OCI-M1 (cell line): ENCODE results near the gene SYT14.
"Not testable (repeated sequence)": the region's sequence is repeated elsewhere in the genome, so short reads cannot be mapped to it uniquely, and the experiment has no call there.

Experiments
- DNase-seq: peaks from one replicate; lab custom pipeline; 2025; lab: John Stamatoyannopoulos, UW

The SYT14 gene

DNA sequence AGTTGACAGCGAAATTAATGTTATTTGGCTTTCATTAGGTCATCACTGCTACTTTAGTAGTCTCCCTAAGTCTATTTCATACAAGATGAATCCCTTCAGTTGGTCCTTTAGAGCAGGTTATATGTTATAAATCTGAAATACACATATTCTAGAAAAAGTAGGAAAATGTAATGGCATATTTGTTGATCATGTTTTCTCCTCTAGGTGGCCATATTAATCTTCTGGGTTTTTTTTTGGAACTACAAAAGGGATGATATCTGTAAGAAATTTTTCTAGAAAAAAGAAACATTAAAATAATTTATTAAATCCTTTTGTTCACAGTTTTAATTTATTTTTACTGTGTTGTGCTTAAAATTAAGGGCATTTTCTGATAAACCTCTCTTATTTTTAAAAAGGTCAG is 87.9 kb downstream of the SYT14 start:
- DNase-seq = no peak

DNA sequence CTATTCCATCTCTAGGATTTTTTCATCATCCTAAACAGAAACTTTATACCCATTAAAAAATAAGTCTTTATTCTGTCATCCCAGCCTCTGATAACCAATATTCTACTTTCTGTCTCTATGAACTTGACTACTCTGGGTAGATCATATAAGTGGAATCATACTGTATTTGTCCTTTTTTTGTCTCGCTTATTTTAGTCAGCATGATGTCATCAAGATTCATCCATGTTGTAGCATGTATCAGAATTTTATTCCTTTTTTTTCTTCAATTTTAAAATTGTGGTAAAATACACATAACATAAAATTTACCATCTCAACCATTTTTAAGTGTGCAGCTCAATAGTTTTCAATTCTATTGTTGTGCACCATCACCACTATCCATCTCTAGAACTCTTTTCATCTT is 90.0 kb downstream of the SYT14 start:
- no peak for DNase-seq

DNA sequence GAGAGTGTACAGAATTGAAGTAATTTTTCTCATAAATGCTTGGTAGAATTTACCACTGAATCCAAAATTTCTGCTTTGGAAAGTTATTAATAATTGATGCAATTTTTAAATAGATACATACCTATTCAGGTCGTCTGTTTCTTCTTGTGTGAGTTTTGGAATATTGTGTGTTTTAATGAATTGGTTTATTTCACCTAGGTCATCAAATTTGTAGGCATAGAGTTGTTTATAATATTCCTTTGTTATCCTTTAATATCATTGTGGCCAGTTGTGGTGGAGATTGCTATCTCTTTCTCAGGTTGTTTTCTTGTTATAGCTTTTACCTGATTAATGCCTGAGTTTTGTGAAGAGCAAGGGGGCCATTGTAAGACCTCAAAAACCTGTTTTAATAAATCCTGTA is 93.5 kb downstream of the SYT14 start:
- no peak for DNase-seq

DNA sequence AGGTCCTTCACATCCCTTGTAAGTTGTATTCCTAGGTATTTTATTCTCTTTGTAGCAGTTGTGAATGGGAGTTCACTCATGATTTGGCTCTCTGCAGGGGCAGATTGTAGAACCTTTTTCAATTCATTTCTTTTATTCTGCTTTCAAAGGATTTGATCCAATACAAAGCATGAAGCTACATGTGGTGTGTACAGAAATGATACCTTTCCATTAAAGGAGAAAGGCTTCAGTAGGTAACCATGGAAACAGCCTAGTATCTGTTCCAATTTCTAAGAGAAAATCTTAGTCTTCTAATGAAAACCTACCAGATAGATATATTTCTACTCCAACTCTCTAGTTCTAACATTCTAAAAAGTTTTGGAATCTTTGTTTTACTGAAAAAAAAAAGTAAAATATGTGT is 105.0 kb downstream of the SYT14 start:
- no peak for DNase-seq

DNA sequence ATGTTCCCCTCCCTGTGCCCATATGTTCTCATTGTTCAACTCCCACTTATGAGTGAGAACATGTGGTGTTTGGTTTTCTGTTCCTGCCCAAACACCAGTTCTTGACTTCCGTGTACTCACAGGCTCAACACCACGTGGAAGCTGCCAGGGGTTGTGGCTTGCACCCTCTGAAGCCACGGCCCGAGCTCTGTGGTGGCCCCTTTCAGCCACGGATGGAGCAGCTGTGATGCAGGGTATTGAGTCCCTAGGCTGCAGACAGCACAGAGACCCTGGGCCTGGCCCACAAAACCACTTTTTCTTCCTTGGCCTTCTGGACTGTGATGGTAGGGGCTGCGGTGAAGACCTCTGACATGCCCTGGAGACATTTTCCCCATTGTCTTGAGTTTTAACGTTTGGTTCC is 111.6 kb downstream of the SYT14 start:
- no peak for DNase-seq

DNA sequence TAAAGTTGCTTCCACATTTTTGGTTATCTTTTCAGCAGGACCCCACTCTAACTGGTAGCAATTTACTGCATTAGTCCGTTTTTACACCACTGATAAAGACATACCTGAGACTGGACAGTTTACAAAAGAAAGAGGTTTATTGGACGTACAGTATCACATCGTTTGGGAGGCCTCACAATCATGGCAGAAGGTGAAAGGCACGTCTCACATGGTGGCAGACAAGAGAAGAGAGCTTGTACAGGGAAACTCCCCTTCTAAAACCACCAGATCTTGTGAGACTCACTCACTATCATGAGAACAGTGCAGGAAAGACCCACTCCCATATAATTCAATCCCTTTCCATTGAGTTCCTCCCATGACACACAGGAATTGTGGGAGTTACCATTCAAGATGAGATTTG is 112.5 kb downstream of the SYT14 start:
- DNase-seq = not testable (repeated sequence)

DNA sequence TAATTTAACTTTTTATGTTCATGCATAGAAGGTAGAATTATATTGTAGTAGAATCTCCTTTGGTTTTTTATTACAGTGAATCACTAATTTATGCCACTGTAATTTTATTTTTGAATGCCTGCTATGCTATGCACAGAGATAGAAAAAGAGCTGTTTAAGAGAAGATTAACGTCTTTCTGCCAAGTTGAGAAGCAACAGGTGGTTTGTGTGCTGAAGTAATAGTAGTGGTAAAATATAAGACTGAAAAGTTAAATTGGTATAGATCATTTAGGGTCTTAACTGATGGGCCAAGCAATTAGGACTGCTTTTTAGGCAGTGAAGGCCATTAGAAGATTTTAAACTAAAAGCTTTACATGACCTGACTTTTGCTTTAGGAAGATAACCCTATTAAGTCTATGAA is 115.1 kb downstream of the SYT14 start:
- no peak for DNase-seq

DNA sequence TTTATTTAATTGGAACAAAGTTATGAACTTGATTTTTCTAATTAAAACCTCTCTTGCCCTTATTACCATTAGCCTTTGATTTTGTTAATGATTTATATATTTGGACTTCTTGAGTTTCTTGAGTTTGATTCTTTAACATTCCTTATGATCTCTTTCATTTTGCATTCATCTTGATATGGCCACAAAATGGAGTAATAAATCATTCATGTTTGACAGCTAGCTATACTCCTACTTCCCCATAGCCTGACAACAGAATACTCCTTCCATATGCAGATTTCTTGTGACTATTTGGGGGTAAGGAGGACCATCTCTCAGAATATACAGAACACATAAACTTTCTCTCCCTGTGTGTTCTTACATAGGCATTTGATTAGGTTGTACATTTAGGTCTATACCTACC is 119.6 kb downstream of the SYT14 start:
- DNase-seq = no peak

DNA sequence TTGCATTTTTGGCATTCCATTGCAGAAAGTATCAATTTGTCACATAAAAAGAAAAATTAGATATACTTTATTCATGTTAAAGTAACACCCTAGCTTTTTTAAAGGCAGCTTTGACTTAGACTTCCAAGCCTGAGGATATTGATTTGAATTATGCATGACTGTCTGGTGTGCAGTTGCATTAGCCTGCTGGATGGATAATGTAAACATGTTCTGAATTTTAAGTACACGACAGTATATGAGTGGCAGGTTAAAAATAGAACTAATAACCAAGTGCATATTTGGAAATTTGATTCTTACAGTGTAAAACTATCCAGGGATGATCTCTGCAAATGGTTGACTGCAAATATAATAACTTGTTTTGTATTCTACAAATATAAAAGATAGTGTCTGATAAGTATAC is 124.0 kb downstream of the SYT14 start:
- no peak for DNase-seq

DNA sequence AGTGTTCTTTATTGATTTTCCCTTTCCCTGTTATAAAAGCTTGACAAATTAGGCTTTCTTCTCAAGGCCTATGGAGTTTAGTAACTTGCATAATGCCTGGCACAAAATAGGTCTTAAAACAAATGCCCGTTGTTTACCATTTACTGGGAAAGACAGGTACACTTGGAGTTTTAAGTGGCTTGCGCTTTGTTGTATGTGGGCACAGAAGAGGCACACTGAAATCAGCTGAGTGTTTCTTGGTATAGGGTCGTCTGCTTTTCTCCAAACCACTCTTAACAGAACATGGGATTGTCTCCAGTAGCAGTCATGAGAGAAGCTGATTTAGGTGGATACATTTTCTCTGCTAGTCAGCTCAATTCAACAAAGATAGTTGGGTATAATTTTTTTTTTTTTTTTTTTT is 132.5 kb downstream of the SYT14 start:
- DNase-seq = no peak

DNA sequence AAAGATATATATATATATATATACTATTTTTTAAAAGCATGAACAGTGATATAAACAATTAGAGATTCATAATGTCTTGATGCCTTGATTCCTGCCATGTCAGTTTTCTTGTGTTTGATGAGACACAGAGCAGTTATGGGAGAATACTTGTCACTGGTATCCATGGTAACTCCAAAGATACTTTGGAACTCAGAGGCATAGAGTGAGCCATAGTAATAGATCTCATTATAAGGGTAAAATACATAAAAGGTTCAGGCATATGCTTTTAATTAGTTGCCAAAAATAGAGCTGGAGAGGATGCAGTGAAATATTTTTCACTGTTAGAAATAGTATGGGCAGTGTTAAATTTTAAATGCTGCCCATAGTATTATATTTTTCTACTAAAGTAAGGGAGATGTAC is 134.1 kb downstream of the SYT14 start:
- no peak for DNase-seq

DNA sequence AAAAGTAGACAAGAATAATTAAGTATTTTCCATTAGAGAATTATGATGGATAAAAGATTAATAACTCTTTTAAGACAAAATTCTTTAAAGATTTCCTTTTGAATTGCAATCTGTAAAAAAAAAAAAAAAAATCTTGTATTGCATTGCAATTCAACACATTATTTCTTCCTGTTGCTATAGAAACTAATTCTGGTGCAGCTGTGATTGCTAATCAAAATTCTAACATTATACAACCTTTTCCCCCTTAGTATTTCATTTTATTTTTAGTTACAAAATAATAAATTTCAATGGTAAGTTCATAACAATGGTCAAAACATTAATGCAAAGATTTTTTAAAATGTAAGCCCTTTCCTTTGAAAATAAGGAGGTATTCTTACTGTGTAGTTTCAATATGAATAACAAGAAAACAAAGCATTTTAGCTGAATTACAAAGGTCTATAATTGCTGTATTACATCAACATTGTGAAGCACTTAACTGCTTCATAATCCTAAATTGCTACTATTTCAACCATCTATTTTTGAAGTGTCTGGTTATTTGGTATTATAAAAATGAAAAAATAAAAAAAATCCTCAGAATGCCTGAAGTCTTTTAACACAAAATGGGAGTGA is 135.0 kb downstream of the SYT14 start:
- no peak for DNase-seq

DNA sequence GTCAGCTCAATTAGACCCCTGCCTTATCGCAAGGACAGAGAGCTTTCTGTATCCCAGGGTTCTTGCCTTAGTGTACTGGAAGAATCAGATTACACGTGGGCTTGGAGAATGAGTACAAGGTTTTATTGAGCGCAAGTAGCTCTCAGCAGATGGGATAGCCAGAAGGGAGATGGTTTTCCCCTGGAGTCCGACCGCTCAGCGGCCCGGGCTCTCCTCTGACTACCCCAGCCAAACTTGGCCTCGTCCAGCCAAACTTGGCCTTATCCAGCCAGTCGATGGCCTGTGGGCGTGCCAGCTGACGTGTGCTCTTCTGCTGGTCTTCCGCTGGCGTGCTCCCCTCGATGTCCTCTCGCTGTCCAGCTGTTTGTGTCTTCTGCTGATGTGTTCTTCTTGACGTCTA is 136.9 kb downstream of the SYT14 start:
- no peak for DNase-seq

DNA sequence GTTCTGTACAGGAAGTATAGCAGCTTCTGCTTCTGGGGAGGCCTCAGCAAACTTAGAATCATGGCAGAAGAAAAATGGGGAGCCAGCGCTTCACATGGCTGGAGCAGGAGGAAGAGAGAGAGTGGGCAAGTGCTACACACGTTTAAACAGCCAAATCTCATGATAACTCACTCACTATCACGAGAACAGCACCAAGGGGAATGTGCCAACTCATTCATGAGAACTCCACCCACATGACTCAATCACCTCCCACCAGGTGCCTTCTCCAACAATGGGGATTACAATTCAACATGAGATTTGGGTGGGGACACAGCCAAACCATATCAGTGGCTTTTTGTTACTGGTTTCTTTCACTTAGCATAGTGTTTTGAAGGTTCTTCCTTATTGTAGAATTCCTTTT is 138.6 kb downstream of the SYT14 start:
- no peak for DNase-seq

DNA sequence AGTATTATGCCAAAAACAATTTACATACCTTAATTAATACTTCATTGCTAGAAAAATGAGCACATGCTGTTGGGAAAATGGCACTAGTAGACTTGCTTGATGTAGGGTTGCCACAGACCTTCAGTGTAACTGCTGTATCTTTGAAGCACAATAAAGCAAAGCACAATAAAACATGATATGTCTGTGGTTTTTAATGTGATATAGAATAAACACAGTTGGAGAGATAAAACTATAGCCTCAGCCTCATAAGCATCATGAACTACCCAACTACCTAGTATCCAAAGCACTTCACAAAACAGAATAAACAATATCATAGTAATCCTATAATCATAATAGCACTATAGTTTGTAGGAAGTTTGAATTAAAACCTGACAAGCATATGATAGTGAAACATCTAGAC is 143.5 kb downstream of the SYT14 start:
- no peak for DNase-seq

DNA sequence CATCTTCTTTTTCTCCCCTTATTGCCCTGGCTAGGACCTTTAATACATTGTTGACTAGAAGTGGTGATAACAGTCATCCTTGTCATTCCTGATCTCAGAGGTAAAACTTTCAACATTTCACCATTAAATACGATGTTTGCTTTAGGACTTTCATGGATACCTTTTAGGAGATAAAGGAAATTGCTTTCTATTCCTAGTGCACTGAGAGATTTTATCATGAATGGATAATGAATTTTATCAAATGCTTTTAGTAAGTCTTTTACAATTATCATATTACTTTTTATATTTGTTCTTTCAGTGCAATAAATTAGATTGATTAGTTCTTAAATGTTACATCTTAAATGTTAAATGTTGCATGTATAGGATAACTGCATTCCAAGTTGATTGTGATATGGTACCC is 147.3 kb downstream of the SYT14 start:
- no peak for DNase-seq

DNA sequence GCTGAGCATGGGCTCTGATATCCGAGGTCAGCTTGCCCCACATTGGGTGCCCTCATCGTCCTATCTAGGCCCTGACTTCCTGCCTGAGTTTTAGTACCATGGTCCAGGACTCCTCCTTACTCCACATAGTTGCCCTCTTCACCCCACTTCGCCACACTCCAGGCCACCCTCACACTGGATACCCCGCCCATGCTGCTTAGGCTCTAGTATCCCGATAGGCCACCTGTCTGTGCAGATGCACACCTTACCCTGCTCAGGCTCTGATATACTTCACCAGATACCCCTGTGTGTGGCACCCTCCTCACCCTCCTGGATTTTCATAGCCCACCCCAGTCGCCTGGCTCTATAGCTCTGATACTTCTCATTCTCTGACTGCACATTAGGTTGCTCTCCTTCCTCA is 149.0 kb downstream of the SYT14 start:
- no peak for DNase-seq

DNA sequence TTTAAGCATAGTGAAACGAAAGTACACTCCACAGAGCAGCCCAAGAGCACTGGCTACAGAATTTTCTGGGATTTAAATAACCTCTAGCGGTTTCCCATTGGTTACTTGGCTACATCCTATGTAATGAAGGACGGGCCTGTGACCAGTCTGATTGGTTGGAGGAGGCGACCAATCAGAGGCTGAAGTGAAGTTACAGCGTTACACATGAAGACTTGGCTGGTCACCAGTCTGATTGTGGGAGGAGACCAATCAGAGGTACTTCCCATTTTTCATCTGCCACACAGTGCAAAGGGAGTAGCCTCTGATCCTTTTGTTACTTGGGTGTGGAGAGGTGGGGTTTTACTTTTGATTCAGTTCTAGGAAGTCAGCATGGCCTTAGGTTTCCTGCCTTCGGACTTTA is 151.8 kb downstream of the SYT14 start:
- peak; percentile 91 for DNase-seq

DNA sequence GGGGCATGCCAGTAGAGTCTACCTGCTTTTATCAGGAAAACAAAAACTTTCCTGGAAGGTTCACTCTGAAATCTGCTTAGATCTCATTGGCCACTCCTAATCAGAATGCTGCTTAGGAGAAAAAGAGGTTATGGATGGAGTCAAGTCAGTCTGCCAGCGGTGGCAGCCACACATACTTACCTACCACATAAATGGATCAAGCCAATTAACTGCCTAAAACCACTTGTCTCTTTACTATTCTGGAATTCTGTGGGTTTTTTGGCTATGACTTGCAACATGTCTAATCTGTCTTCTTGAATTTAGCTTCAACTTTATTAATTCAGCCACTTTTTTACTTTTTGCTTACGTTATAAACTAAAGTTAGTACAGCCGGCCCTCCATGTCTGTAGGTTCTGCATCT is 154.3 kb downstream of the SYT14 start:
- no peak for DNase-seq

DNA sequence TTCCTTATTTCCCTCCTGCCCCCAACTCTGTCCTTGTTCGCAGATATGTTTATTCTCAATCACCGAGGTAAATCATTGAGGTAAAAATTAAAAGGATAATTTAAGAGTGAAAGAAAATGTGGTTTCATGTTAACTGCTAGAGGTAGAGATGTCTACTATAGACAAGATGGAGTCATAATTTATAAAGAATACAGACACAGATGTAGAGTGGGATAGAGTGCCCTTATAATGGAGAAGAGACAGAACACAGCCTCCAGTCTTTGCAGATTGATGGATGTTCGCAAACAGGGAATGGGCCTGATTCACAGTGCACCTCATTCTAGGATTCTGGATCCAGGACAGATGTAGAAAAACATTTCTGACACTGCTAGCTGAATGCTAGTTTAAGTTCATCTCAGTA is 155.4 kb downstream of the SYT14 start:
- DNase-seq = no peak

DNA sequence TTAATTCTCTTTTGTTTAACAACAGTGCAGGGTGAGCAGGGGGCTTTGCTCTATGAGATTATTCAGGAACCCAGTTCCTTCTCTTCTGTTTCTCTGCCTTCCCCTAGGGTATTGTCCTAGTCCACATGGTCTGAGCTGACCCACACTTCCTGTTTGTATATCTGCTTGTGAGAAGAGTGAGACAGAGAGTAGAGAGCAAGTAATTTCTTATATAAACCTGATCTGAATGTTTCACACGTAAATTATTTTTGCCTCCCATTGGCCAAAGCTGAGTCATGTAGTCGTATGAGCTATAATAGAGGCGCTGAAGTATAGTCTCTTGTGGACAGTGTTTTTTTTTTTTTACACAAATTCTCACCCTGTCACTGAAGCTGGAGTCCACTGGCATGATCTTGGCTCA is 160.3 kb downstream of the SYT14 start:
- peak; percentile 10 for DNase-seq

DNA sequence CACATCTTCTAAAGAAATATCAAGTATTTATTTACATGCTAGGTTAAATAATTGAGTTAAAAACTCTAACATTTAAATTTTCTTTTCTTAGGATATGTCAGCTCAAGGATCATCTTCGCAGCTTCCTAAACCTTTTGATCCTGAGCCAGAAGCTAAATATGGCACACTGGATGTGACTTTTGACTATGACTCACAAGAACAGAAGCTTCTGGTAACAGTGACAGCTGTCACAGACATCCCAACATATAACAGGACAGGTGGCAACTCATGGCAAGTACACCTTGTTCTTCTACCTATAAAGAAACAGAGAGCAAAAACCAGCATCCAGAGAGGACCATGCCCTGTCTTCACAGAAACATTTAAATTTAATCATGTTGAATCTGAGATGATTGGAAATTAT is 161.9 kb downstream of the SYT14 start:
- DNase-seq = peak; percentile 49

DNA sequence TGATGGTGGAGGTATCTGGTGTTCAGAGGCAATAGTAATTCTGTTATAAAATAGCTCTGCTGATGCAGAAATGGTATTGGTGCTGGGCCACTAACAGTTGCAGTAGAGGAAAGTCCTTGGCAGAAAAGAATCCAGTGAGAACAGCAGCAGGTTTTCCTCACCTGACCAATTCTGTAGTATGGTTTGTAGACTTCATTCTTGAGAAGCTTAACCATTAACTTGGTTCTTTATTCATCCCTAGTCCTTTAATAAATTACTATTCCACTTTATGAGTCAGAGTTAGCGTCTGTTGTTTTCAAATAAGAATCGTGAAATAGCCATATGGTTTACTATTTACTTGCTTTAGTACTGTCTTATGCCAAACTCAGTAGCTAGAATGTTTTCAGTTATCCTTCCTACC is 166.1 kb downstream of the SYT14 start:
- DNase-seq = no peak

DNA sequence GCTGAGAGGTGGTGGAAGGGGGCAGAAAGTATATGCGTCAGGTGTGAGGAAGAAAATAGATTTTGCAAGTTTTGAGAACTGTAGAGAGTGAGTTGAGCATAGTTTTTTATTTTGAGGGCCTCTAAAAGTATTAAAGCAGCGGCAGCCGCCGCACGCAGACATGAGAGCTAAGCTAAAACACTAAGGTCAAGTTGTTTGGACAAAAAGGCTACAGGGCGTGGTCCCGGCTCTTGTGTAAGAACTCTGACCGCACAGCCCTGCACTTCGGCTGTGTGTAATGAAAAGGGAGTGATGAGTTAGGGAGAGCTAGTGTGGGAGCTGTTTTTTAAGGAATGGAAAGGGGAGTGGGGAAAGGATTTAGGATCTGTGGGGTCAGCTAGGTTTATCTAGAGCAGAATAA is 174.9 kb downstream of the SYT14 start:
- not testable (repeated sequence) for DNase-seq

DNA sequence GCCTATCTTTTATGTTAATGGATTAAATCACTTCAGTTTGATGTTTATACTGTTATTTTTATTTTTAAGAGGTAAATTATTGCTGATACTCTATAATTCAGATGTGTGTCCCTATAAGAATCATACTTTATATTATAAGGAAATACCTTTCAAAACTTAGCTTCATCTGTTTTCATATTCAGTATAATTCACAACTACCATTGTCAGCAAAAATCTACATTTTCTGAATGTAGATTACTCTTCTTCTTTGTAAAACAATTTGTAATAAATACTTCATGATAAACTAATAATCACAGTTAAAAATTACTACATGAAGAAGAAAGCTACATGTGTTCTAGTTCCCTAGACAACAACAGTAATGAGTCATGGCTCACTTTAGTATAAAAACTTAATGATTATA is 179.2 kb downstream of the SYT14 start:
- no peak for DNase-seq
